NB4 (cell line): ENCODE results near the gene TTLL5.

Experiments used
- POLR2A ChIP-seq: IDR thresholded peaks from 2 replicates; pipeline ENCODE4 v1.6.1; 2011; ENCODE audit warnings: mild to moderate bottlenecking; ENCODE audit not compliant: insufficient read length; ENCODE audit errors: extremely low read depth
- TF ChIP-seq, protein P1 (sequence below): IDR thresholded peaks from one replicate; pipeline ENCODE4 v1.5.1; 2012; ENCODE audit warnings: low read depth, low read length

DNA sequence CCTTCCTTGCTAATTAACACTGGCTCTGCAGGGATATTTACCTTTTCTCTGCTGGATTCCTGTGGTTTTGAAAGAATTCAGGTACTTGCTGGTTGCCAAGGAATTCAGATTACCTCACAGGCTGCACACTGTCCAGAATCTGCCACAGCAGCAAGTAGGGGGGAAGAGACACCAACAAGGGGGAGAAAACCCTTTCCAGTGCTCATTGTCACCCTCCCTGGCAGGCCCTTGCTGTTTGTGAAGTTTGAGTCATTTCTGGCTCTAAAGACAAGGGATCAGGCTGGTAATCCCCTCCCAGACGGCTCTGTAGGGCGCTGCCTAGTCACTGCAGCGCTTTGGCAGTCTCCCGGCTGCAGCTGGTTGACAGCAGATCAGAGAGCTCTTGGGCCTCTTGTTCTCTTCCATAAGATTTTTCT lies 50.8 kb downstream of the TTLL5 start:
- TF ChIP-seq, protein P1, sequence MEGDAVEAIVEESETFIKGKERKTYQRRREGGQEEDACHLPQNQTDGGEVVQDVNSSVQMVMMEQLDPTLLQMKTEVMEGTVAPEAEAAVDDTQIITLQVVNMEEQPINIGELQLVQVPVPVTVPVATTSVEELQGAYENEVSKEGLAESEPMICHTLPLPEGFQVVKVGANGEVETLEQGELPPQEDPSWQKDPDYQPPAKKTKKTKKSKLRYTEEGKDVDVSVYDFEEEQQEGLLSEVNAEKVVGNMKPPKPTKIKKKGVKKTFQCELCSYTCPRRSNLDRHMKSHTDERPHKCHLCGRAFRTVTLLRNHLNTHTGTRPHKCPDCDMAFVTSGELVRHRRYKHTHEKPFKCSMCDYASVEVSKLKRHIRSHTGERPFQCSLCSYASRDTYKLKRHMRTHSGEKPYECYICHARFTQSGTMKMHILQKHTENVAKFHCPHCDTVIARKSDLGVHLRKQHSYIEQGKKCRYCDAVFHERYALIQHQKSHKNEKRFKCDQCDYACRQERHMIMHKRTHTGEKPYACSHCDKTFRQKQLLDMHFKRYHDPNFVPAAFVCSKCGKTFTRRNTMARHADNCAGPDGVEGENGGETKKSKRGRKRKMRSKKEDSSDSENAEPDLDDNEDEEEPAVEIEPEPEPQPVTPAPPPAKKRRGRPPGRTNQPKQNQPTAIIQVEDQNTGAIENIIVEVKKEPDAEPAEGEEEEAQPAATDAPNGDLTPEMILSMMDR = no peak
- TF ChIP-seq POLR2A = no peak
